OCI-M2 (cell line): ENCODE results near the gene RNPEPL1.
"Not testable (repeated sequence)": the region's sequence is repeated elsewhere in the genome, so short reads cannot be mapped to it uniquely, and the experiment has no call there.

Experiments
- DNase-seq: peaks from one replicate; lab custom pipeline; 2025; ENCODE audit not compliant: unreplicated experiment; lab: John Stamatoyannopoulos, UW

Gene RNPEPL1, protein sequence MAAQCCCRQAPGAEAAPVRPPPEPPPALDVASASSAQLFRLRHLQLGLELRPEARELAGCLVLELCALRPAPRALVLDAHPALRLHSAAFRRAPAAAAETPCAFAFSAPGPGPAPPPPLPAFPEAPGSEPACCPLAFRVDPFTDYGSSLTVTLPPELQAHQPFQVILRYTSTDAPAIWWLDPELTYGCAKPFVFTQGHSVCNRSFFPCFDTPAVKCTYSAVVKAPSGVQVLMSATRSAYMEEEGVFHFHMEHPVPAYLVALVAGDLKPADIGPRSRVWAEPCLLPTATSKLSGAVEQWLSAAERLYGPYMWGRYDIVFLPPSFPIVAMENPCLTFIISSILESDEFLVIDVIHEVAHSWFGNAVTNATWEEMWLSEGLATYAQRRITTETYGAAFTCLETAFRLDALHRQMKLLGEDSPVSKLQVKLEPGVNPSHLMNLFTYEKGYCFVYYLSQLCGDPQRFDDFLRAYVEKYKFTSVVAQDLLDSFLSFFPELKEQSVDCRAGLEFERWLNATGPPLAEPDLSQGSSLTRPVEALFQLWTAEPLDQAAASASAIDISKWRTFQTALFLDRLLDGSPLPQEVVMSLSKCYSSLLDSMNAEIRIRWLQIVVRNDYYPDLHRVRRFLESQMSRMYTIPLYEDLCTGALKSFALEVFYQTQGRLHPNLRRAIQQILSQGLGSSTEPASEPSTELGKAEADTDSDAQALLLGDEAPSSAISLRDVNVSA

DNA sequence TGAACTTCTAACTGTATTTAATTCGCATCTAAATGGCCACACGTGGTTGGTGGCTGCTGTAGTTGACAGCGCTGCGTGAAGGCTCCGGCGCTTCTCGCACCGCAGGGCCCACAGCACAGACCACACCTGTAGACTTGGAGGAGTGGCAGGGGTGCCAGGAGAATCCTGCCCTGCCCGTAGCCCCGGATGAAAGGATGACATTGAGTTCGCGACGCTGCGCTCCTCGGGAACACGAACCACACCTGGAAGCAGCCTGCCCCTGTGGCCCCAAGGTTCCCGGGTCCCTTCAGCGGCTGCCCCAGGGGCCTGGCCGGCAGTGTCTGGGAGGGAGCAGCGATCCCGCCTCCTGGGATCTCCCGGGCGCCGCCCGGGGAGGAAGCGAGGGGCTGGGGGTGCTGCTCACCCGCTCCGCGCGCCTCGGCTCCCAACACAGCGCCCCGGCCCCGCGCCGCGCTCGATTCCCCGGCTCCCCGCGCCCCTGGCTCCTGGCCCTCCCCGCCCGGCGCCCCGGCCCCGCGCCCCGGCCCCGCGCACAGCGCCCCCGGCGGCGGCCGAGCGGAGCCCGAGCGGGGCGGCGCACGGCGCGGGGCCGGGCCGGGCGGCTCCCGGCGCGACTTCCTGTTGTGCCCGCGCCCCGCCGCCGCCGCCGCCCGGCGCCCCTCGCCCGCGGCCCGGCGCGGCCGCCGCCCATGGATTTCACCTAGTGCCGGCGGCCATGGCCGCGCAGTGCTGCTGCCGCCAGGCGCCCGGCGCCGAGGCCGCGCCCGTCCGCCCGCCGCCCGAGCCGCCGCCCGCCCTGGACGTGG, at the start of gene RNPEPL1:
RNPEPL1 (plus strand) TSS at position 613 of the 806 bp plus-strand sequence; CDS start at position 716, 103 bp downstream.
- DNase-seq: no peak

DNA sequence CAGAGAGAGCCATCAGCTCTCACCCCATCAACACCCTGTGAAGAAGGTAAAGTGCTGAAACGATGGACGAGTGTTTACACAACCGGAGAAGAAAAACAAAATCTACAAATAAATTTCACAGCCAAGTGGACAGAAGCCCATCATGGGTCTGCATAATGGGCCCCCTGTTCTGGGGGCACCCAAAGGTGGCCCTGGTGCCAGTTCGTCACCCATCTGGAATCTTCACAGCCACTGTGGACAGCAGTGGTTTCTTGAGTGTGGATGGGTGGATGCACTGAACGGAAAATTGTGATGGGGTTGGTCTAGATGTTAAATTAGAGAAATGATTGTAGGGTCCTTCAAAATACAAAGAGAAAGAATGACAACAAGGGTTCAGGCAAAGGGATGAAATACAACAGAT, 49.3 kb upstream of the RNPEPL1 start:
- DNase-seq: no peak

DNA sequence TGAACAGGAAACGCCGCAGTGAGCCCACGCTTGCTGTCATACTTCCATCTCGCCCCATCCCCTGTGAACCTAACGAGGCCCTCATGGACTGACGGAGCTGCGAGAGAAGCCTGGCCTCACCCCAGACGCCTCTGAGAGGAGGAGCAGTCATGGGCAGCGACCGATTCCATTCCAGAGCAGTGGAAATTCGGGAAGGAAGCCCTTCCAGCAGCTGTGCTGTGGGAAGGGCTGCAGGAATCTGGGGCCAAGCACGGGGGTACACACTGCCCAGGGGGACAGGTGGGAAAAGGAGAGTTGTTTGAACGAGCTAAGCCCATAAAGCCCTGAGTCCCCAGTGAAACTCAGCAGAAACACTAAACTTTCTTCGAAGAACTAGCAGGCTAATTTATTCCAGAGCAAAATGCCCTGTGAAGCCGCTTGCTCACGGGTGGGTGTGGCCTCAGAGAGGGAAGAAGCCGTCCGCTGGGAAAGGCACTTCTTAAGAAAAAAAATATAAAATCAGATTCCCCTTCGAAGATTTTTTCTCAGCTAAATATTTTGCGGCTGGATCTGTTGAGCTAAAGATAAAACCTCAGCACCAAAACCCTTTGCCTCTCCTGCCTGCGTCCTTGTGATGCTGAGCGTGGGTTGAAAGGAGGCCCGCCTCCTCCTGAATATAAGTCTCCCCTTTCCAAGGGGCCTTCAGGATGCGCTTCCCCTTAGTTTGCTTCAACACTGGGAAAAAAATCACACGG, 48.7 kb upstream of the RNPEPL1 start:
- no peak for DNase-seq

DNA sequence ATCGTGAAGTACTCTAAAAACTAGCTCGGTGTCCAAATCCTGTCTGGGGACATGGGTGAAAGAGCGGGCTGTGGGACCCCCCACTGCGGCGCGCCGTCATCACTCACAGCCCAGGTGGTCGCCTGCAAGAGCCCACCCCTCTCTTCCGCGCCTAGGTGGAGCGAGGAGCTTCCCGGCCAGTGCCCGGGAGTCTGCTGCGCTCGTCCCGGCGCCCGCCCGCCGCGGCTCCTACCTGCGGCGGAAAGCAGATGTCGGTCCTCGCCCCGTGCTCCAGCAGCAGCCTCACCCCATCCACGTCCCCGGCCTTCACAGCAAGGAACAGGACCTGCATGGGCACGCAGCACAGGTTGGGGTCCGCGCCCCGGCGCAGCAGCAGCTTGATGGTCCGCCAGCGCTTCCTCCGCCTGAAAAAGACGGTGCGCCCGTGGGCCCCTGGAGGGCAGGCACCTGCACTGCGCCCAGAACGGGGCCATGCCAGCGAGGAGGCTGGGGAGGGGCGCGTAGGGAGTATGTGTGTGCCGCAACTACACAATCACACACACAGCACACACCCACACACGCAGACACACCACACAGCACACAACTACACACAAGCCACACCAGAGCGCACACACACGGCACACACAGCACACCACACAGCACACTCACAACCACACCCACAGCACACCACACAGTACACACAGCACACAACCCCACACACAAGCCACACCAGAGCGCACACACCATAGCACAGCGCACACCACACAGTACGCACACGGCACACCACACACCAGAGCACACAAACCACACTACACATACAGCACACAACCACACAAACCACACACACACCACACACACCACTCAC, 47.9 kb upstream of the RNPEPL1 start:
- no peak for DNase-seq

DNA sequence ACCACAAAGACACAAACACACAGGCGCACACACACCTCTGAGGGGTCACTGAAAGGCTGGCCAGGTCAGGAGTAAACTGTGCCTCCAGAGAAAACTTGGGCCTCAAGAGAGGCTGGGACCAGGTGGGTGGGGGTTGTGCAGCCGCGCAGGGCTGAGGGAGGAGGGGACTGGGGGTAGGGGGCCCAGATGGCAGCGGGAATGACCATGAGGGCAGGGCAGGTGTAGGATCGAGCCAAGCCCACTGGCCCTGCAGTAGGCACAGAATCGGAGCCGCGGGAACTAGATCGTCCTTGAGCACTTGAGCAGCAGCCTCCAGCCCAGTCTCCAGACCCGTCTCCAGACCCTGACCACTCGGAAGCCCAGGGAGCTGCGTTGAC, 47.3 kb upstream of the RNPEPL1 start:
- no peak for DNase-seq

DNA sequence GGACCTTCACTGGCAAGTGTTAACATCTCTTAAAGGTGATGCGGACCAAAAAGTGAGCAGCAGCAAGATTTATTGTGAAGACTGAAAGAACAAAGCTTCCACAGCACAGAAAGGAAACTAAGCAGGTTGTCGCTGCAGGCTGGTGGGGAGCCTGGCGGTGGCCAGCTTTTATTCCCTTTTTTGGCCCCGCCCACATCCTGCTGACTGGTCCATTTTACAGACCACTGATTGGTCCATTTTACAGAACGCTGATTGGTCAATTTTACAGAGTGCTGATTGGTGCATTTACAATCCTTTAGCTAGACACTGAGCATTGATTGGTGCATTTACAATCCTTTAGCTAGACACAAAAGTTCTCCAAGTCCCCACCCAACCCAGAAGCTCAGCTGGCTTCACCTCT, 46.4 kb upstream of the RNPEPL1 start:
- not testable (repeated sequence) for DNase-seq

DNA sequence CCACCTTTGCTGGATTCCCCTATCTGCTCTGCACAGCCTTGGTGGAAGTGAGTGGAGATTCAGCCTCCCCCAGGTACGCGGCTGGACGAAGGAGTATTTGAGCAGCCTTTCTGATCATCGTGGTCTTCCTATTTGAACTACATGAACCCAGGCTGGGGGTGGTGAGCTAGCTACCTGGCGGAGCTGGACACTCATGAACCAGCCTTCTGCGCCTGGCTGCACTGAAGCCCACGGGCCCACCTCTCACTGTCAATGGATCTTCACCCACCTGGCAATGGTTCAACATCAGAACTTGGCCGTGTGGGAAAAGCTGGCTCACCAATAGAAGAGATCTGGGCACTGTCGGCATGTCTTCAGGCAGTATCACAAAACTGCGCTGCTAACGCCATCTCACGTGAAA, 45.9 kb upstream of the RNPEPL1 start:
- no peak for DNase-seq

DNA sequence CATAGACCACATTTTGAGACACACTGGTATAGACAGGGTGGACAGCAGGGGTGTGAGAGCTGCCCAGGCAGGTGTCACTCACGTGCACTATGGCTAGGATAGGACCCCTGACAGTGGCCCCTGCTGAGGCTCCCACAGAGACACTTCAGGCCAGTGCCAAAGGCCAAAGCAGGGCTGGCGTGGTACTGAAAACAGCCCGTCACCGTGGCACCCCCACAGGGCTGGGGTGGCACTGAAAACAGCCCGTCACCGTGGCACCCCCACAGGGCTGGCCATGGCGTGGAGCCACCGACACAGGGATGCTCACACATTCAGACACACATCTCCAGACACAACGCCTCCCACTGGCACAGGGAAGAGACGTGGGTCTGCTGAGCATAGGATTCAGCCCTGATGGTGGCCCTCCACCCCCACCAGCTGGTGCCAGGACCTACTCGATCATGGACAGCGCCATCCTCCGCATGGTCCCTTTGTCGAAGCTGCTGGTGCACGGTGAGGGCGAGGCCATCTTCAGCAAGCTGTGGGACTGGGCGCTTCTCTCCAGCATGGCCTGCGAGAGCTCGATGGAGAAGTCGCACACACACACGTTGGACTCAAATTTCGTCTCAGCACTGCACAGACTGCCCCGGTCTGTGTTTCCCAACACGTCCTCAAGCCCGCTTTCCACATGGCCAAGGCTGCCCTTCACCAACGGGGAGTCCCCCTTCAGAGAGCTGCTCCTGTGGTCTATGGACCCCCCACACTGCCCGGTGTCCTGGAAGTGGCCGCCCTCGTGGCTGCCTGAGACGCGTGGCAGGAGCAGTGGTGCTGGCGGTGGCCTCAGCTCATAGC, 44.6 kb upstream of the RNPEPL1 start:
- DNase-seq: no peak

DNA sequence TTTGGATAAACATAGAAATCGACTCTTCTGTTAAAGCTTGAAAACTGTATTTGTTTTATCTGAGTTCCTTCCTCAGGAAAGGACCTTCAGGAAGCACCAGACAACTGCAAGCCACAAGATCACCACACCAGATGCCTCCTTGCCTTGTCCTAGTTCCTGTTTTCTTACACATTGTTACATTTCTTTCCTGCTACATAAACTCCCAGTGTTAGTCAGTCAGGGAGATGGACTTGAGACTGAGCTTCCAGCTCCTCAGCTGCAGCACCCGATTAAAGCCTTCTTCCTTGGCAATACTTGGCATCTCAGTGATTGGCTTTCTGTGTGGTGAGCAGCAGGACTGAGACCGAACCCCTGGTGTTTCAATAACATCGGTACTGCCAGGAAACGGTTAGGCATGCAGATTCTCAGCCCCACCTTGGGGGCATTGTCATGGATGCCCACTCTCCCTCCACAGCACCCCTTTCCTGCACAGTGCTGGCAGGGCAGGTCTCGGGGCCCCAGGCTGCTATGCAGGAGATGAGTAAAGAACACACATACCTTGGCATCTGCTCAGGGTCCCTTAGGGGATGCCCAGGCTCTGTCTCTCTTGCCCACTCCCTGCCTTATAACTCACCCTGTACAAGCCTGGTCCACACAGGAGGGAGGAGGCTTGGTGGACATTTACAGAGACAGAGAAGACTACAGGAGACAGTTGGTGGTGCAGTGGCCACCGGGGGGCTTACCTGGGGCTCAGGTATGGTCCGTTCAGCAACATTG, 43.1 kb upstream of the RNPEPL1 start:
- no peak for DNase-seq

DNA sequence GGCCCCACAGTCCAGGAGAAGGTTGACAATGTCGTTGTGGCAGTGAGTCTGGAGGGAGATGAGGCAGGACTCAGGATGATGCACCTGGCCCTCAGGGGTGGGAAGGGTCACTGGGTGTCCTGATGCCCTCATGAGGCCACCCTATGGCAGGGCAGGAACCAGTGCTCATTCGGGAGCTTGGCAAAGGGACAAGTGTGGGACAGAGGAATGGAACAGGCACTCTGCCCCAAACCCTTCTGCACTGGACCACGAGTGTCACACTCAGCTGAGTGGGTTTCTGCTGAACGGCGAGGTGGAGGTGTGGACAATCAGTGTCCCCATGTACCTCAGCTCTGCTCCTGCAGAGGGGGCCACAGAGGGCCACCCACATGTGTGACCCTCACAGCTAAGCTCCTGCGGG, 42.5 kb upstream of the RNPEPL1 start:
- DNase-seq: no peak

DNA sequence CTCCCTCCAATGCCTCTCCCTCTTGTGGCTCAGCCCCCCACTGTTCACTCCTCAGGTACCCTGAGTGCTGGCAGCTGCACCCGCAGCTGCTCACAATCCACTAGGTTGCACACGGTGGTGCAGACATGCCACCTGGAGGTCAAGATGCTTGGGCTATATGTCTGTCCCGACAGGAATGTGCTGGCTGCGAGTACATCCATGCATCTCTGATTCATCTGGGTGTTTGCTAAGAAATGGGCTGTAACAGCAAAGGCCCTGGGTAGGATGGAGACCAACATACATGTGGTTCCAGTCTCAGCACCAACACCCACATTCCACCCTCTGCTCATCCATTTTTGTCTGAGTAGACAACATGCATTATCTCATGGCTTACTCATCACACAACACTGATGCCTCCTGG, 41.8 kb upstream of the RNPEPL1 start:
- DNase-seq: no peak

DNA sequence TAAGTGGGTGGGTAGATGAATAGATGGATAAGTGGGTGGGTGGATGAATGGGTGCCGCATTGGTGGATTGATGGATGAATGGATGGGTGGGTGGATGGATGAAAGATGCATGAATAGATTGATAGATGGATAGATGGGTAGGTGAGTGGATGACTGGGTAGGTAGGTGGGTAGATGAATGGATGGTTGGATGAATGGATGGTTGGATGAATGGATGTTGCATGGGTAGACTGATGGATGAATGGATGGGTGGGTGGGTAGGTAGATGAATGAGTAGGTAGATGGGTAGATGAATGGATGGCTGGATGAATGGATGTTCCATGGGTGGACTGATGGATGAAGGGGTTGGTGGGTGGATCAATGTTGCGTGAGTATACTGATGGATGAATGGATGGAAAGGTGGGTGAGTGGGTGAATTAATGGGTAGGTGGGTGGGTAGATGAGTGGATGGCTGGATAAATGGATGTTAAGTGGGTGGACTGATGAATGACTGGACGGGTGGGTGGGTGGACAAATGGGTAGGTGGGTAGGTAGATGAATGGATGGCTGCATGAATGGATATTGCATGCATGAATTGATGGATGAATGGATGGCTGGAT, 41.0 kb upstream of the RNPEPL1 start:
- DNase-seq: no peak

DNA sequence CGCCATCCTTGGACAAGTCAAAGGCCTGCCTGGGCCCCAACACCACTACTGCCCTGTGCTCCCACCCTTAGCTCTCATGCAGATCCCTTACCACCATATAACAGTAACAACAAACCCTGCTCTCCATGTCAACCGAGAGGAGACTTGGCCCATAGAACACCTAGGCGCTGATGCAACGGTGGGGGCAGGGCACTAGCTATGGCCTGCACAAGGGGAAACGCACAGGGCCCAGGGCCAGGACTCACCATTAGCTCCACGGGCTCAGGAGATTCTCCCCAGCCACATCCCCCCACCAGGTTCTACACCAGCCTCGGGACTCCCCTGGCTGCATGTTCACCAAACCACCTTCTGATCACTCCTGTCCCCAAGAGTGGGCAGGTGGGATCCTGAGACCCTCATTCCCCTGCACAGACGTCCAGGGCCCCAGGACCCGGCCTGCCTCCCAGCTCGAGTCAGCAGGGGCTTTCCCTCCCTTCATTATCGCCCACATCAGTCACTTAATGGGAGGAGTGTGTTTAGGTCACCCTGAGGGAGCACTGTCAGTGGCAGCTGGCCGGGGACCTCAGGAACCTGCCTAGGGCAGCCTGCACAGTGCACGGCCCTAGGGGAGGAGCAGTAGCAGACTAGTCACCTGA, 39.8 kb upstream of the RNPEPL1 start:
- no peak for DNase-seq

DNA sequence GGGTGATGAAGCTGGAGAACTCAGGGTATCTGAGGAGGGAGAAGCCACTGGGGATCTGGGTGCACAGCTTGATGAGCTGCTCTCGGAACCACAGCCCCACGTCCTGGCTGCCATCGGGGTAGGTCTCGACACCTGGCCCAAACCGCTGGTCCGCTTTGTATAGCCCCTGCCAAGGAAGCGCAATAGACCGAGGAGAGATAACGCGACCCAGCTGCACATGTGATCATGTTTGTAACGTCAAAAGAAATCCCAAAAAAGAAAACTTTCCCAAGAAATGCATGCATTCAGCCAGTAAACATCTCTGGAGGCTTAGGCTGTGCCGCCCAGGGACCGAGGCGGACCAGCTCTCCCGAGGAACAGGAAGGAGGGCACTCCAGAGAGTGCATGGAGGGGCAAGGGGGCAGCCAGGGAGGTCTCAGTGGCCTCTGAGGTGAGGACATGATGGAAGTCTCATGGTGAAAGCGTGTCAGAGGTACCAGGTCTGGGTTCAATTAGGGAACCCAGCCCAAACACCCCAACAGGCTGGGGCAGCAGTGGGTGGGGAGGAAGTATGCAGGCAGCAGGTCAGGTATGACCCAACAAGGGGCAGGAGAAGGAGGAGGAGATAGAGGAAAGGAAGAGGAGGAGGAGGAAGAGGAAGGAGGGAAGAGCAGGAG, 38.8 kb upstream of the RNPEPL1 start:
- DNase-seq: no peak

DNA sequence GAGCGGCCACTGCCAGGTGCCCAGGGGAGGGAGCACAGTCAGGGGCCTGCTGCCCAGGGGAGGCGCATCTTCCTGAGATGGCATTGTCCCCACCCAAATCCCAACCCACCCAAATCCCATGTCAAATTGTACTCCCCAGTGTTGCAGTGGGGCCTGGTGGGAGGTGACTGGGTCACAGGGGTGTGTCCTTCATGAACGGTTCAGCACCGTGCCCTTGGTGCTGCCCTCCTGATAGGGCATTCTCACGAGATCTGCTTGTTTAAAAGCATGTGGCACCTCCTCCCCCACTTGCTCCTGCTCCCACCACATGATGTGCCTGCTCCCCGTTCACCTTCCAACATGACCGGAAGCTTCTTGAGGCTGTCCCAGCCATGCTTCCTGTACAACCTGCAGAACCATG, 38.1 kb upstream of the RNPEPL1 start:
- DNase-seq: no peak

DNA sequence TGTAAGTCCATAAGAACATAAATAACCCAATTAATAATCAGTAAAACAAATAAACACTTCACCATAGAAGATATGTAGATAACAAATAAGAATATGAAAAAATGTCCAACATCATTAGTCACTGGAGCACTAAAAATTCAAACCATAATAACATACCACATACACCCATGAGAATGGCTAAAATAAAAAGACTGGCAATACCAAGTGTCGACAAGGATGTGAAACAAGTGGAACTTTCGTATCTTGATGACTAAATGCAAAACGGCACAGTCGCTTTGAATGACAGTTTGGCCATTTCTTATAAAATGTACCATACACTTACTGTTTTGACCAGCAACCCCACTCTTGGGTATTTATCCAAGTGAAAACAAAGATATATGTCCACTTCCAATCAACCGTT, 37.2 kb upstream of the RNPEPL1 start:
- no peak for DNase-seq
